GM18505 (cell line): ENCODE data around the gene TTC23L.
A peak's percentile ranks its signal among the peaks of the same experiment; 100 is the strongest.

Source experiments
- ATAC-seq: cut with Tn5 transposase; IDR thresholded peaks from one replicate; pipeline ENCODE4 v1.9.1; 2021; ENCODE audit not compliant: unreplicated experiment
- POLR2A ChIP-seq: IDR thresholded peaks from 4 replicates; pipeline ENCODE4 v1.6.1; 2011; ENCODE audit warnings: borderline replicate concordance; ENCODE audit not compliant: insufficient read depth, insufficient read length; ENCODE audit errors: extremely low read depth

The TTC23L gene

GRCh38 chr5:34838785-34839714, at the start of gene TTC23L:
TSS of gene TTC23L (plus strand) at chr5:34839164. CDS start at chr5:34840672, 1,508 bp downstream.
- peak; percentile 61 for TF ChIP-seq POLR2A
- ATAC-seq = peak; percentile 97

- no peak for TF ChIP-seq POLR2A
Observed at GRCh38 chr5:34789639-34790038, 49.3 kb upstream of the TTC23L start.

GRCh38 chr5:34790069-34790468, 48.9 kb upstream of the TTC23L start:
- no peak for ATAC-seq
- TF ChIP-seq POLR2A = no peak

More at GRCh38 chr5:34789639-34790038, 49.3 kb upstream of the TTC23L start:
- no peak for ATAC-seq

- no peak for TF ChIP-seq POLR2A
- ATAC-seq = no peak
Observed at GRCh38 chr5:34791761-34792244, 47.2 kb upstream of the TTC23L start.

GRCh38 chr5:34802834-34803563, 36.0 kb upstream of the TTC23L start:
- TF ChIP-seq POLR2A = no peak
- ATAC-seq = no peak

- no peak for ATAC-seq
- TF ChIP-seq POLR2A = no peak
Observed at GRCh38 chr5:34803974-34804732, 34.8 kb upstream of the TTC23L start.

- no peak for TF ChIP-seq POLR2A
- no peak for ATAC-seq
Observed at GRCh38 chr5:34804913-34805312, 34.1 kb upstream of the TTC23L start.

- TF ChIP-seq POLR2A = no peak
- no peak for ATAC-seq
Observed at GRCh38 chr5:34806532-34806931, 32.4 kb upstream of the TTC23L start.

GRCh38 chr5:34811706-34812105, 27.3 kb upstream of the TTC23L start:
- no peak for ATAC-seq

GRCh38 chr5:34813509-34813908, 25.5 kb upstream of the TTC23L start:
- no peak for ATAC-seq
- no peak for TF ChIP-seq POLR2A

More at GRCh38 chr5:34811706-34812105, 27.3 kb upstream of the TTC23L start:
- TF ChIP-seq POLR2A = no peak

GRCh38 chr5:34817558-34818351, 21.2 kb upstream of the TTC23L start:
- TF ChIP-seq POLR2A = no peak

GRCh38 chr5:34818717-34819116, 20.2 kb upstream of the TTC23L start:
- no peak for ATAC-seq
- TF ChIP-seq POLR2A = no peak

More at GRCh38 chr5:34817558-34818351, 21.2 kb upstream of the TTC23L start:
- ATAC-seq = no peak

GRCh38 chr5:34820593-34820992, 18.4 kb upstream of the TTC23L start:
- TF ChIP-seq POLR2A = no peak
- ATAC-seq = no peak
